OCI-LY7 (cell line): Measurements from ENCODE around the gene PICALM. TPM values are rescaled to one million over a fixed set of nuclear protein-coding genes. Genes with fewer than 3 reads are reported as not detected.

Experiments
- BruUV-seq: library from RNA; stranded (reverse); fragments of 400-500 nt; replicated peaks from 2 replicates; lab custom pipeline; 2021; lab: Mats Ljungman, UMichigan
- CTCF ChIA-PET: fragments of 300-600 bp; sonication (Branson Sonifier 250); formaldehyde crosslinking; loops from one replicate; lab custom pipeline; 2022; ENCODE audit warnings: antibody characterized with exemption; ENCODE audit not compliant: unreplicated experiment; lab: Charles Lee
- POLR2A ChIA-PET: fragments of 300-600 bp; sonication (Branson Sonifier 250); formaldehyde crosslinking; loops from one replicate; lab custom pipeline; 2022; ENCODE audit warnings: antibody characterized with exemption; lab: Charles Lee
- DNase-seq: peaks from one replicate; pipeline ENCODE4 v3.0.0-alpha.2; 2015; ENCODE audit warnings: low spot score
- H2AFZ ChIP-seq: fragments of 200-600 bp; sonication (generic), shearing (Covaris generic); 2 replicates; pipeline ENCODE4 v1.6.1; 2014; ENCODE audit warnings: mild to moderate bottlenecking, antibody characterized with exemption, low read length, moderate library complexity
- H3K27ac ChIP-seq: fragments of 200-600 bp; sonication (generic); 2 replicates; pipeline ENCODE4 v1.5.1; 2014; ENCODE audit warnings: mixed run types, low read depth, mild to moderate bottlenecking, moderate library complexity, low read length, inconsistent platforms; ENCODE audit not compliant: poor library complexity, severe bottlenecking
- H3K36me3 ChIP-seq: fragments of 200-600 bp; sonication (generic); 2 replicates; pipeline ENCODE4 v1.6.1; 2014; ENCODE audit warnings: mild to moderate bottlenecking, antibody characterized with exemption, low read length, moderate library complexity, mixed read lengths; ENCODE audit not compliant: insufficient read depth
- H3K4me1 ChIP-seq: fragments of 200-600 bp; sonication (generic); 2 replicates; pipeline ENCODE4 v1.5.1; 2014; ENCODE audit warnings: mild to moderate bottlenecking, low read length; ENCODE audit not compliant: insufficient read depth, poor library complexity, severe bottlenecking
- H3K4me2 ChIP-seq: fragments of 200-600 bp; sonication (generic); 2 replicates; pipeline ENCODE4 v1.6.1; 2014; ENCODE audit warnings: mild to moderate bottlenecking, low read length
- H3K4me3 ChIP-seq: fragments of 200-600 bp; sonication (generic); 2 replicates; pipeline ENCODE4 v1.5.1; 2014; ENCODE audit warnings: mild to moderate bottlenecking, low read depth, low read length; ENCODE audit not compliant: poor library complexity, severe bottlenecking
- H3K79me2 ChIP-seq: fragments of 200-600 bp; sonication (generic); 2 replicates; pipeline ENCODE4 v1.6.1; 2016; ENCODE audit warnings: low read depth, mild to moderate bottlenecking, low read length, moderate library complexity, mixed read lengths; ENCODE audit not compliant: insufficient read depth
- H3K9me2 ChIP-seq: fragments of 200-600 bp; sonication (generic); 2 replicates; pipeline ENCODE4 v1.6.1; 2016; ENCODE audit warnings: mild to moderate bottlenecking, low read length, mixed read lengths; ENCODE audit not compliant: insufficient read depth
- H3K9me3 ChIP-seq: fragments of 200-600 bp; sonication (generic); 2 replicates; pipeline ENCODE4 v1.6.1; 2014; ENCODE audit warnings: mild to moderate bottlenecking, mixed run types, low read length, mixed read lengths
- H4K20me1 ChIP-seq: fragments of 200-600 bp; sonication (generic); 2 replicates; pipeline ENCODE4 v1.6.1; 2014; ENCODE audit warnings: mild to moderate bottlenecking, antibody characterized with exemption, low read length, moderate library complexity, mixed read lengths; ENCODE audit not compliant: insufficient read depth
- CTCF ChIP-seq: fragments of 200-600 bp; sonication (generic); conservative IDR thresholded peaks from 2 replicates; pipeline ENCODE4 v1.5.1; 2014; ENCODE audit warnings: mild to moderate bottlenecking, antibody characterized with exemption, low read length, moderate library complexity, mixed read lengths
- EZH2phosphoT487 ChIP-seq: fragments of 200-600 bp; sonication (generic); IDR thresholded peaks from 2 replicates; pipeline ENCODE4 v1.6.1; 2018; ENCODE audit warnings: low read depth, borderline replicate concordance, mild to moderate bottlenecking, mixed run types, antibody characterized with exemption, low read length, moderate library complexity, mixed read lengths
- intact Hi-C: fragments of 100-400 bp; cut with micrococcal nuclease; formaldehyde crosslinking; loops from one replicate; pipeline ENCODE4 v1.10.0; 2022; ENCODE audit not compliant: unreplicated experiment
- total RNA-seq, 2 experiments: library from RNA; depleted of rRNA in 1 of 2; stranded (reverse); fragments of >200 nt in 1 of 2; shearing (Covaris generic) in 1 of 2; gene quantifications; 2 replicates each; pipeline ENCODE4 v1.2.3, GENCODE V29; 2014 to 2022

The PICALM gene
- total RNA-seq, 2 experiments from 2014 or later = 77.9 to 108 TPM

DNA sequence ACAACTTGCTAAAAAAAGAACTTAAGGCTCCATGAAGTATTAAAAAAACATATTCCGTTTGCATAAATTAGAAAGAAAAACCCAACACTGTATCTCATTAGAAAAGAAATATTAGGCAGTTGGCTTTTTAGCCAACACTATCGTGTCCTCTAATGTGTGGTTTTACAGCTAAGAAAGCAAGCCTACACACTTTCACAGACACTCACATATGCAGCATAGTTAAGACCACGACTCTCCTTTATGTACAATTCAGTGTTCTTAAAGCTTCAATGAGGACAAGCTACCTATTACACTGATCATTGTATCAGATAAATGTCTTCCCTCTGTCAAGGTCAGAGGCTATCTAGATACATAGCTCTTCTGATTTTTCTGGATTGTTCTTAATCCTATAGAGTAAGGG, 80.1 kb downstream of the PICALM start:
- no TSS peak for BruUV-seq
- TF ChIP-seq EZH2phosphoT487 (no peak), CTCF (no peak)
- Histone ChIP-seq H3K27ac (no peak overlapping the region), H3K9me2 (no peaks in the 10 kb centered on the region), H2AFZ (no peak overlapping the region), H3K79me2 (no peaks in the 10 kb centered on the region), H3K4me2 (no peak overlapping the region), H3K9me3 (no peaks in the 10 kb centered on the region), H3K36me3 (peaks cover 71% of the 10 kb centered on the region), H4K20me1 (0 out of 2 replicates have a peak, but pooled peaks cover 4% of the 10 kb centered on the region), H3K4me3 (no peak overlapping the region), H3K4me1 (no peaks in the 10 kb centered on the region)
- ChIA-PET CTCF (no interaction called here), POLR2A (interaction anchor here (1.0 to 2.3 kb wide), 5 partner anchors 9 to 79 kb away, joined by 3 to 6 read pairs (median 4); no protein-coding TSS in a partner anchor)
- DNase-seq = no peak
- intact Hi-C loops = no loop called here

DNA sequence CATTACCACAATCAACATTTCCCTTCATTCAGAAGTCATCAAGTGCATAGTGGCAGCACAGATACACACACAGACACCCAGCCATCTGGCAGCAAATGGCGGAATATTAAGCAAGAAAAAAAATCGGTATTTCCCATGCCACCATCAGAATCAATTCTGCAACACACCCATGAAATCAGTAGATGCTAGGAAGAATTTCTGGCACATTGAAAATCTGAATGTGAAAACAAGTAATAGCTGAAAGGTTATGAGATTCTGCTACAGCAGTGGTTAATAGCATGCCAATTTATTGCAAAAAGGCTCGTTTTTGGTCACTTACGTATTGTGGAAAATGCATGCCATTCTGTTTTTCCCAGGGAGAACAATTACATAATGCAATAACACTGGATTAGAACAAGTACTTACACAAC, 91.1 kb downstream of the PICALM start:
- POLR2A ChIA-PET = no interaction called here
- CTCF ChIA-PET = no interaction called here
- Histone ChIP-seq H3K4me3 (no peak overlapping the region), H3K9me2 (no peaks in the 10 kb centered on the region), H3K27ac (no peak overlapping the region), H3K4me1 (no peaks in the 10 kb centered on the region), H3K9me3 (no peaks in the 10 kb centered on the region), H2AFZ (no peak overlapping the region), H3K79me2 (no peaks in the 10 kb centered on the region), H3K4me2 (no peak overlapping the region), H3K36me3 (peaks cover 88% of the 10 kb centered on the region), H4K20me1 (no peaks in the 10 kb centered on the region)
- intact Hi-C loops = no loop called here
- no peak for TF ChIP-seq EZH2phosphoT487
- no peak for TF ChIP-seq CTCF
- no TSS peak for BruUV-seq
- DNase-seq = no peak

DNA sequence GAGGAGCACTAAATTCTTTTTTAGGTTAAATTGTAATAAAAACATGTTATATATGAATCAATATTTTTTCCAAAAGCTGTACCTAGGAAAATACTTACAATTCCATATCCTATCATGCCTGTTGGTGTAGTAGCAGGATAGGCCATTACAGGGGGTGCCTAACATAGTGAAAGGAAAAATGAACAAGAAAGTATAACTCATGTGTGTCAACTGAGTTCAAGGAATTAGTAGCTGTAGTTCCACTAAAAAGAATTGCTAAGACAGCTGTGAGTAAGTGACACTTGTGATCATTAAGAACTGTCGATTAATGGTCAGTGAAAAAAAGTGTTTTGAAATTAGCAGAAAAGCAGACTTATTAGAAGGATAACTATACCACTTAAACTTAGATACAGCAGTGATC, 92.4 kb downstream of the PICALM start:
- H3K9me2 ChIP-seq = no peaks in the 10 kb centered on the region
- H3K4me2 ChIP-seq = no peak overlapping the region
- TF ChIP-seq EZH2phosphoT487 (no peak), CTCF (no peak)
- H3K36me3 ChIP-seq = peaks cover 92% of the 10 kb centered on the region
- POLR2A ChIA-PET = interaction anchor here (0.5 to 1.5 kb wide), 4 partner anchors 13 to 49 kb away, joined by 3 to 5 read pairs (median 3); no protein-coding TSS in a partner anchor
- H3K79me2 ChIP-seq = no peaks in the 10 kb centered on the region
- CTCF ChIA-PET = no interaction called here
- H3K27ac ChIP-seq = no peak overlapping the region
- H2AFZ ChIP-seq = no peak overlapping the region
- no peak for DNase-seq
- BruUV-seq = no TSS peak
- no peaks in the 10 kb centered on the region for H3K4me1 ChIP-seq
- intact Hi-C loops = no loop called here
- H3K9me3 ChIP-seq = no peaks in the 10 kb centered on the region
- H4K20me1 ChIP-seq = no peaks in the 10 kb centered on the region
- H3K4me3 ChIP-seq = no peak overlapping the region
